Endothelial cell (in vitro differentiated cells): ENCODE data around the gene CACNB2. TPM values are rescaled to one million over a fixed set of nuclear protein-coding genes. Genes with fewer than 3 reads are reported as not detected.

Experiments
- DNase-seq: peaks from one replicate; pipeline ENCODE4 v3.0.0; 2021; ENCODE audit warnings: low spot score
- H3K27ac Mint-ChIP-seq: one replicate; pipeline ENCODE4 v1.8.0; 2021; ENCODE audit warnings: mixed read lengths, inconsistent platforms; ENCODE audit not compliant: unreplicated experiment
- H3K27me3 Mint-ChIP-seq: one replicate; pipeline ENCODE4 v1.8.0; 2021; ENCODE audit warnings: mild to moderate bottlenecking, moderate library complexity, mixed read lengths, inconsistent platforms; ENCODE audit not compliant: unreplicated experiment
- H3K36me3 Mint-ChIP-seq: one replicate; pipeline ENCODE4 v1.8.0; 2021; ENCODE audit warnings: mild to moderate bottlenecking, low read depth, mixed read lengths, inconsistent platforms; ENCODE audit not compliant: unreplicated experiment
- H3K4me1 Mint-ChIP-seq: one replicate; pipeline ENCODE4 v1.8.0; 2021; ENCODE audit warnings: mild to moderate bottlenecking, mixed read lengths, inconsistent platforms; ENCODE audit not compliant: unreplicated experiment
- H3K4me3 Mint-ChIP-seq: one replicate; pipeline ENCODE4 v1.8.0; 2021; ENCODE audit warnings: mild to moderate bottlenecking, mixed read lengths, inconsistent platforms; ENCODE audit not compliant: unreplicated experiment
- H3K9me3 Mint-ChIP-seq: one replicate; pipeline ENCODE4 v1.8.0; 2021; ENCODE audit warnings: mixed read lengths, inconsistent platforms; ENCODE audit not compliant: unreplicated experiment
- total RNA-seq: library from RNA; stranded (reverse); fragmentation: NEBNext Ultra II Directional; extraction: Animal tissue kit (Norgen Biotek cat#: 25700); gene quantifications from one replicate; pipeline ENCODE4 v1.2.1, GENCODE V29; 2021; ENCODE audit not compliant: unreplicated experiment
- TF ChIP-seq, protein P1 (sequence below): fragments of 200-600 bp; sonication (generic); IDR thresholded peaks from one replicate; pipeline ENCODE4 v1.5.0; 2021; ENCODE audit warnings: antibody characterized with exemption; ENCODE audit not compliant: unreplicated experiment

The CACNB2 gene
- total RNA-seq, 1 donor from 2014 or later, result 1.5 TPM

DNA sequence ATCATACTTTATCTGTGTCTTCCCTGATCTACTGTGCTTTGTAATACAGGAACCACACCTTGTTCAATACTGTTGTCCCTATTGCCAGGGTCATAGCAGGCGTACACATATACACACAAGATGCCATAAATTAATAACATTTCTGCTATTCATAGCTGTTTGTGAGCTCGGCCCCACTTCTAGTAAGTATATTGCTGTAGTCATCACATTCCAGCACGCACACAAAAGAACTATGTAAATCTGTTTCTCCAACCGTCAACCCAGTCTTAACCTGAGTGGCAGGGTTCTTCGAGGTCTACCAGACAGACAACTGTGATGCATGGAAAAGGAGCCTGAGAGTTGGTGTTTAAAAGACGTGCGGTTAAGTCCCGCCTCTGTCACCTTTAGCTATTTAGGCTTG, 5.7 kb upstream of the CACNB2 start:
- H3K27ac Mint-ChIP-seq, result no peak overlapping the region
- DNase-seq, result no peak
- peaks cover 2% of the 10 kb centered on the region for H3K4me1 Mint-ChIP-seq
- peaks cover 2% of the 10 kb centered on the region for H3K27me3 Mint-ChIP-seq
- H3K4me3 Mint-ChIP-seq, result no peak overlapping the region
- TF ChIP-seq, protein P1, sequence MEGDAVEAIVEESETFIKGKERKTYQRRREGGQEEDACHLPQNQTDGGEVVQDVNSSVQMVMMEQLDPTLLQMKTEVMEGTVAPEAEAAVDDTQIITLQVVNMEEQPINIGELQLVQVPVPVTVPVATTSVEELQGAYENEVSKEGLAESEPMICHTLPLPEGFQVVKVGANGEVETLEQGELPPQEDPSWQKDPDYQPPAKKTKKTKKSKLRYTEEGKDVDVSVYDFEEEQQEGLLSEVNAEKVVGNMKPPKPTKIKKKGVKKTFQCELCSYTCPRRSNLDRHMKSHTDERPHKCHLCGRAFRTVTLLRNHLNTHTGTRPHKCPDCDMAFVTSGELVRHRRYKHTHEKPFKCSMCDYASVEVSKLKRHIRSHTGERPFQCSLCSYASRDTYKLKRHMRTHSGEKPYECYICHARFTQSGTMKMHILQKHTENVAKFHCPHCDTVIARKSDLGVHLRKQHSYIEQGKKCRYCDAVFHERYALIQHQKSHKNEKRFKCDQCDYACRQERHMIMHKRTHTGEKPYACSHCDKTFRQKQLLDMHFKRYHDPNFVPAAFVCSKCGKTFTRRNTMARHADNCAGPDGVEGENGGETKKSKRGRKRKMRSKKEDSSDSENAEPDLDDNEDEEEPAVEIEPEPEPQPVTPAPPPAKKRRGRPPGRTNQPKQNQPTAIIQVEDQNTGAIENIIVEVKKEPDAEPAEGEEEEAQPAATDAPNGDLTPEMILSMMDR, result no peak
- no peaks in the 10 kb centered on the region for H3K9me3 Mint-ChIP-seq
- no peaks in the 10 kb centered on the region for H3K36me3 Mint-ChIP-seq

DNA sequence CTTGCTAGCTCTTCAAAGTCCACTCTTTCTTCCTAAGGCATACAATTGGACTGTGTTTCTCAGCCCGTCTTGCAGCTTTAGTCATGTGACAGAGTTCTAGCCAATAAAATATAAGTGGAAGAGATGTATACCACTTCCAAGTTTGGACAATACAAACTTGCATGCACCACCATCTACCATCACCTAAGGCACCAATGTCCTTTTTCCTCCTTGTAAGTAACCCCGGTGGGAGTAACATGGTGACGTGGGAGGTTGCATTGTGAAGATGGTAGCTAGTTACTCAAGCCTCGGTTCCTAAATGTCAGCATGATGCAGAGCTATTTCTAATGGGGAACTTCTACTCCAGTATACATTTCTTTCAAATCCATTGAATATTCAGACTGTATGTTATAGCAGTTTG, 5.3 kb upstream of the CACNB2 start:
- DNase-seq, result no peak
- Mint-ChIP-seq H3K27ac (no peak overlapping the region), H3K36me3 (no peaks in the 10 kb centered on the region), H3K9me3 (no peaks in the 10 kb centered on the region), H3K4me1 (peaks cover 3% of the 10 kb centered on the region), H3K4me3 (no peak overlapping the region), H3K27me3 (peaks cover 2% of the 10 kb centered on the region)
- TF ChIP-seq, protein P1, result no peak

DNA sequence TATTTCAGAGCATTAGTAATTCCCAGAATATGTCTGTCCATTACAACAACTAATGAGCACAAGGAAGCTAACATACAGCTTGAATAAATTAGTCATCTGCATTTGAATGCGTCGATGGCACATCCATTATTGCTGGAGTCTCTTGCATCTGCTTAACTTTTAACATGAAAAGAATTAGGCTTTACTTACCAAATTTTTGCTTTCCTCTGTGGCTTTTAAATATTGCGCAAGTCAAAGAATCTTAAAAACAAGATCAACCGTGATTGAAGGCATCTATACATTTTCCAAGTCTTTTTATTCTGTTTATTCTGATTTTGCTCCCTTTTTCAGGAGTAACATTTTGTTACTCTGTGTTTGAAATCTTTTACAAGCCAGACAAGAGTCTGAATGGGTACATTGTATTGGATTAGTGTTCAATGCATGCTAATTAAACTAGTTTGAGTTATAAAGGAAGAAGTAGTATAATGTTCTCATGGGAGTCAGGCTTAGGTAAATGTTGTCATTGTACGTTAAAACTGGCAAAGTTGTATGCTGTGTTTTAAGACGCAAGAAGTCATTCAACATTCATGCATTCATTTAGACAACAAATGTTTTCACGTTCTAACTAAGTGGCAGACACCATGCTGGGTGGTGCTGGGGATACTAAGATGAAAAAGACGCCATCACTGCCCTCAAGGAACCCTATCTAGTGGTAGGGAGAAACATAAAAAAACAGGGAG, 4.0 kb upstream of the CACNB2 start:
- Mint-ChIP-seq H3K36me3 (no peaks in the 10 kb centered on the region), H3K9me3 (no peaks in the 10 kb centered on the region), H3K4me1 (peaks cover 3% of the 10 kb centered on the region), H3K27me3 (peaks cover 2% of the 10 kb centered on the region), H3K4me3 (no peak overlapping the region), H3K27ac (no peak overlapping the region)
- TF ChIP-seq, protein P1, result no peak
- no peak for DNase-seq

DNA sequence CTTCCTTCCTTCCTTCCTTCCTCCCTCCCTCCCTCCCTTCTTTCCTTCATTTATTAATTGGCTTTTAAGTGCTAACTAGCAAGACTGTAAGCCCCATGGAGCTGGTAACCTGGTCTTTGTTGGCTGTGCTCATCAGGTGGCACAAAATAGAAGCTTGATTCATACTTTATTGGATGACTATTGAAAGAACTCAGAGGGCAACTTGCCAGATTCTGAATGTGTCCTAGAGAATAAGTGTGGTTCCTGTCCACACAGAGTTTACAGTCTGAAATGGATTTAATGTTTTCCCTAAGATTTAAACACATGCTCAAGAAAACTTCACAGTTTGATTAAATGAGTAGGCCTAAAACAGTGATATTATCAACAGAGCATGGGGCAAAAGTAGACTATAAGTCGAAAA, 3.1 kb upstream of the CACNB2 start:
- no peak for DNase-seq
- Mint-ChIP-seq H3K36me3 (no peaks in the 10 kb centered on the region), H3K4me1 (peaks cover 6% of the 10 kb centered on the region), H3K27me3 (peaks cover 6% of the 10 kb centered on the region), H3K4me3 (no peak overlapping the region), H3K27ac (no peak overlapping the region), H3K9me3 (no peaks in the 10 kb centered on the region)
- TF ChIP-seq, protein P1, result no peak

DNA sequence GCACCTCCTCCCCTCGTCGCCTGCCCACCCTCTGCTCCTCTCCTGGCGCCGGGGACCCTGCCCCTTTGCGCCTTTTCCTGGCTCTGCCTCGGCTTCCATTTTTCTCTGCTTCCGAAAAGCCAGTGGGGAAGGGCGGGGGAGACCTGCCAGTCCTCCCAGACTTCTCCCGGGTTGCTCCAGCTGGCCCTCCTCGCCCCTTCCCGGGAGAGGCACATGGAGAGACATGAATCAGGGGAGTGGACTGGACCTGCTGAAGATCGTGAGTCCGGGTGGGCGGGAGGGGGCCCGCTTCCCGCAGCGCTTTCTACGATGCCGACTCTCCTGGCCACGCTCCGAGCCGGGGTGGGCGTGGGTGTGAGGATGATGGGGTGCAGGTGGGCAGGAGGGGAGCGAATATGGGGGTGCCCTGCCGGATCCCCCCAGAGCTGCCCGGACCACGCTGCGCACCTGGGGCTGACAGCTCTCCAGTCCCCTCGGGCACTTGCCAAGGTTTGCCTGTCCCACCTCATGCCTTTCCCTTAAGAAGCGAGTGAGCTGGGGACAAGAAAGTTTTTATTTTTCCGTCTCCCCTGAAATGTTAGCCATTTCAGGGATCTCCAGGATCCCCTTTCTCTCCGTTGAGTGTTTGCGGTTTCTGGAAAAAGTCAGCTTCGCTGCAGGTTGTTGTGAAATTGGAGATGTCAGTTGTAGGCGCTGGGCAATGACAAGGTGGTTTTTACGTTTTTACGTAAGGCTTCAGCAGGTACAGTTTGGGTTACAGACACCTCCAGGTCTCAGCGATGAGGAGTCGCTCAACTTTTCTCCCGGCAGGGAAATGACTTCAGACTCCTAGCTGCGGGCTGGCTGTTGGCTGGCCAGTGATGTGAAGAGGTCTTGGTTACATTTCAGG, 977 bp downstream of the CACNB2 start:
- H3K27me3 Mint-ChIP-seq, result peaks cover 6% of the 10 kb centered on the region
- no peak overlapping the region for H3K27ac Mint-ChIP-seq
- peak overlapping the region; percentile 92 for H3K4me3 Mint-ChIP-seq
- H3K36me3 Mint-ChIP-seq, result no peaks in the 10 kb centered on the region
- TF ChIP-seq, protein P1, result no peak
- peaks cover 19% of the 10 kb centered on the region for H3K4me1 Mint-ChIP-seq
- H3K9me3 Mint-ChIP-seq, result no peaks in the 10 kb centered on the region
- DNase-seq, result peak; percentile 18
